WTC11 (cell line): Measurements from ENCODE around the gene COL25A1. TPM values are rescaled to one million over a fixed set of nuclear protein-coding genes. Genes with fewer than 3 reads are reported as not detected.

ENCODE experiments used
- ATAC-seq: fragments of 200-7000 bp; cut with Tn5 transposase; 2 replicates; pipeline ENCODE4 v1.10.0; 2021; ENCODE audit warnings: mild to moderate bottlenecking, moderate library complexity
- CTCF ChIA-PET: fragments of 300-600 bp; sonication (Branson Sonifier 250); formaldehyde crosslinking; loops from one replicate; lab custom pipeline; 2021; ENCODE audit warnings: antibody characterized with exemption; lab: Charles Lee
- POLR2A ChIA-PET: fragments of 350-600 bp; sonication (Branson Sonifier 250); formaldehyde crosslinking; loops from one replicate; lab custom pipeline; 2021; ENCODE audit warnings: antibody characterized with exemption; lab: Charles Lee
- DNase-seq: peaks from one replicate; pipeline ENCODE4 v3.0.0; 2021; ENCODE audit warnings: low spot score
- H3K27ac Mint-ChIP-seq: 2 replicates; pipeline ENCODE4 v1.8.0; 2021; ENCODE audit warnings: mixed read lengths
- H3K27me3 Mint-ChIP-seq: 2 replicates; pipeline ENCODE4 v1.8.0; 2021; ENCODE audit warnings: low read depth, mild to moderate bottlenecking, moderate library complexity, mixed read lengths
- H3K36me3 Mint-ChIP-seq: 2 replicates; pipeline ENCODE4 v1.8.0; 2021; ENCODE audit warnings: mixed read lengths
- H3K4me1 Mint-ChIP-seq: 2 replicates; pipeline ENCODE4 v1.8.0; 2022; ENCODE audit warnings: mixed read lengths
- H3K4me3 Mint-ChIP-seq: 2 replicates; pipeline ENCODE4 v1.8.0; 2021; ENCODE audit warnings: mild to moderate bottlenecking, moderate library complexity, mixed read lengths
- H3K9me3 Mint-ChIP-seq: 2 replicates; pipeline ENCODE4 v1.8.0; 2021; ENCODE audit warnings: mixed read lengths
- ELF4 ChIP-seq: sonication (generic); formaldehyde crosslinking; IDR thresholded peaks from 2 replicates; pipeline ENCODE4 v1.8.1; 2022; ENCODE audit warnings: low read depth, mild to moderate bottlenecking, moderate library complexity, missing genetic modification reagents
- EMX1 ChIP-seq: fragments of 250-450 bp; sonication (Bioruptor Pico); IDR thresholded peaks from 2 replicates; pipeline ENCODE4 v1.8.0; 2021; ENCODE audit warnings: mild to moderate bottlenecking
- GABPB1 ChIP-seq: sonication (generic); formaldehyde crosslinking; IDR thresholded peaks from 2 replicates; pipeline ENCODE4 v1.8.1; 2023; ENCODE audit warnings: mild to moderate bottlenecking, missing genetic modification reagents
- JAZF1 ChIP-seq: fragments of 250-450 bp; sonication (Bioruptor Pico); IDR thresholded peaks from 2 replicates; pipeline ENCODE4 v1.9.0; 2021; ENCODE audit warnings: moderate library complexity, mild to moderate bottlenecking, inconsistent platforms
- OVOL2 ChIP-seq: fragments of 250-450 bp; sonication (Bioruptor Pico); IDR thresholded peaks from 2 replicates; pipeline ENCODE4 v1.9.0; 2021; ENCODE audit warnings: mild to moderate bottlenecking, borderline replicate concordance
- PRRX2 ChIP-seq: fragments of 250-450 bp; sonication (Bioruptor Pico); IDR thresholded peaks from 2 replicates; pipeline ENCODE4 v1.8.0; 2021; ENCODE audit warnings: mild to moderate bottlenecking
- SMAD4 ChIP-seq: sonication (generic); formaldehyde crosslinking; IDR thresholded peaks from 2 replicates; pipeline ENCODE4 v1.8.0; 2022; ENCODE audit warnings: mild to moderate bottlenecking, missing genetic modification reagents
- ZNF263 ChIP-seq: sonication (generic); formaldehyde crosslinking; IDR thresholded peaks from 2 replicates; pipeline ENCODE4 v1.8.1; 2022; ENCODE audit warnings: low read depth, mild to moderate bottlenecking, moderate library complexity, missing genetic modification reagents
- ZNF317 ChIP-seq: sonication (generic); formaldehyde crosslinking; IDR thresholded peaks from 2 replicates; pipeline ENCODE4 v1.8.1; 2023; ENCODE audit warnings: low read depth, mild to moderate bottlenecking, moderate library complexity, missing genetic modification reagents, borderline replicate concordance
- ZNF423 ChIP-seq: fragments of 250-450 bp; sonication (Bioruptor Pico); IDR thresholded peaks from 2 replicates; pipeline ENCODE4 v2.1.2; 2022; ENCODE audit warnings: mild to moderate bottlenecking, moderate library complexity
- ZNF671 ChIP-seq: fragments of 250-450 bp; sonication (Bioruptor Pico); IDR thresholded peaks from 2 replicates; pipeline ENCODE4 v1.8.0; 2021; ENCODE audit warnings: mild to moderate bottlenecking
- total RNA-seq: library from RNA; stranded (reverse); gene quantifications from 3 replicates; pipeline ENCODE4 v1.2.3, GENCODE V29; 2021
- TF ChIP-seq, protein P1 (sequence below): sonication (generic); formaldehyde crosslinking; IDR thresholded peaks from 2 replicates; pipeline ENCODE4 v1.8.1; 2023; ENCODE audit warnings: mild to moderate bottlenecking, missing genetic modification reagents, moderate library complexity
- TF ChIP-seq, protein P2 (sequence below): fragments of 250-450 bp; sonication (Bioruptor Pico); IDR thresholded peaks from 2 replicates; pipeline ENCODE4 v2.1.2; 2022; ENCODE audit warnings: mild to moderate bottlenecking, moderate library complexity
- TF ChIP-seq, protein P3 (sequence below): sonication (generic); formaldehyde crosslinking; IDR thresholded peaks from 2 replicates; pipeline ENCODE4 v1.8.1; 2022; ENCODE audit warnings: mild to moderate bottlenecking, missing genetic modification reagents, moderate library complexity, borderline replicate concordance
- TF ChIP-seq, protein P4 (sequence below): sonication (generic); formaldehyde crosslinking; IDR thresholded peaks from 2 replicates; pipeline ENCODE4 v1.8.1; 2023; ENCODE audit warnings: mild to moderate bottlenecking, missing genetic modification reagents
- TF ChIP-seq, protein P5 (sequence below): sonication (generic); formaldehyde crosslinking; conservative IDR thresholded peaks from 2 replicates; pipeline ENCODE4 v1.8.1; 2022; ENCODE audit warnings: mild to moderate bottlenecking, missing genetic modification reagents
- TF ChIP-seq, protein P6 (sequence below): sonication (generic); formaldehyde crosslinking; IDR thresholded peaks from 2 replicates; pipeline ENCODE4 v1.8.0; 2022; ENCODE audit warnings: mild to moderate bottlenecking, missing genetic modification reagents
- TF ChIP-seq, protein P7 (sequence below): sonication (generic); formaldehyde crosslinking; IDR thresholded peaks from 2 replicates; pipeline ENCODE4 v1.8.0; 2022; ENCODE audit warnings: mild to moderate bottlenecking, missing genetic modification reagents
- TF ChIP-seq, protein P8 (sequence below): sonication (generic); formaldehyde crosslinking; IDR thresholded peaks from 2 replicates; pipeline ENCODE4 v1.8.0; 2022; ENCODE audit warnings: mild to moderate bottlenecking, missing genetic modification reagents
- TF ChIP-seq, protein P9 (sequence below): sonication (generic); formaldehyde crosslinking; conservative IDR thresholded peaks from 2 replicates; pipeline ENCODE4 v1.8.1; 2023; ENCODE audit warnings: mild to moderate bottlenecking, low read depth, missing genetic modification reagents, moderate library complexity
- TF ChIP-seq, protein P10 (sequence below): sonication (generic); formaldehyde crosslinking; IDR thresholded peaks from 2 replicates; pipeline ENCODE4 v1.8.0; 2023; ENCODE audit warnings: missing genetic modification reagents

The COL25A1 gene
- total RNA-seq, 1 experiment from 2014 or later = 6.6 TPM

DNA sequence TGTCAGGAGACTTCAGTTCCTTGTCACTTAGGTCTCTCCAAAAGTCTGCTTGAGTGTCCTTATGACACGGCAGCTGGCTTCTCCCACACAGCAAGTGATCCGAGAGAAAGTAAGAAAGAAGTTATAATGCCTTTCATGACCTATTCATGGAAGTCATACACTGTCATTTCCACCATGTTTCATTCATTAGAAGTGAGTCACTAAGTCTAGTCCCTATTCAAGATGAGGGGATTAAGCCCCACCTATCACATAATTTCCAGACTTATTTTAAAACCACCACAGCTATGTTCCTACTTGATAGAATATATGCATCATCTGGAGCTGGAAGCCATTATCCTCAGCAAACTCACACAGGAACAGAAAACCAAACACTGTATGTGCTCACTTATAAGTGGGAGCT is 25.2 kb upstream of the COL25A1 start:
- ATAC-seq = no peak

DNA sequence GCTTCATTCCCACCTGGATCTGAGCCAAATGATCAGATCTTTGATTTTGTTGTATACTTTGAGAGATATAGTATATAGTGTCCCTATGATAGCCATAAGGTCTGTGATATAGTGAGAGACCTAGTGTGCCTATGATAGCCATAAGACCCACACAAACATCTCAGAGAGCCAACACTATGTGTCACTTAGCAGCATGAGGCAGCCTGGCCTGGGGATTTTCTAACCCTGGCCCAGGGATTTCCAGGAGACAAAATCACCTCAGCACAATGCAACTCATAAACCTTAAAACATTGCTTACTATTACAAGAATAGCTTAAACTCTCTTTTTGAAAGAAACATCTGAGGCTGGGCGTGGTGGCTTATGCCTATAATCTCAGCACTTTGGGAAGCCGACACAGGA is 23.2 kb upstream of the COL25A1 start:
- H3K36me3 Mint-ChIP-seq = peaks cover 37% of the 10 kb centered on the region
- no peaks in the 10 kb centered on the region for H3K27me3 Mint-ChIP-seq
- ChIA-PET CTCF (interaction anchor here (1.2 kb wide), 1 partner anchor 32 kb away, joined by 4 read pairs; no protein-coding TSS in a partner anchor), POLR2A (no interaction called here)
- H3K4me1 Mint-ChIP-seq = no peaks in the 10 kb centered on the region
- H3K27ac Mint-ChIP-seq = no peak overlapping the region
- H3K4me3 Mint-ChIP-seq = no peak overlapping the region
- peaks cover 49% of the 10 kb centered on the region for H3K9me3 Mint-ChIP-seq
- no peak for ATAC-seq
- no peak for DNase-seq
- TF ChIP-seq, protein P1, sequence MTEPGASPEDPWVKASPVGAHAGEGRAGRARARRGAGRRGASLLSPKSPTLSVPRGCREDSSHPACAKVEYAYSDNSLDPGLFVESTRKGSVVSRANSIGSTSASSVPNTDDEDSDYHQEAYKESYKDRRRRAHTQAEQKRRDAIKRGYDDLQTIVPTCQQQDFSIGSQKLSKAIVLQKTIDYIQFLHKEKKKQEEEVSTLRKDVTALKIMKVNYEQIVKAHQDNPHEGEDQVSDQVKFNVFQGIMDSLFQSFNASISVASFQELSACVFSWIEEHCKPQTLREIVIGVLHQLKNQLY (CRISPR knock-in tag) = no peak
- TF ChIP-seq, protein P2, sequence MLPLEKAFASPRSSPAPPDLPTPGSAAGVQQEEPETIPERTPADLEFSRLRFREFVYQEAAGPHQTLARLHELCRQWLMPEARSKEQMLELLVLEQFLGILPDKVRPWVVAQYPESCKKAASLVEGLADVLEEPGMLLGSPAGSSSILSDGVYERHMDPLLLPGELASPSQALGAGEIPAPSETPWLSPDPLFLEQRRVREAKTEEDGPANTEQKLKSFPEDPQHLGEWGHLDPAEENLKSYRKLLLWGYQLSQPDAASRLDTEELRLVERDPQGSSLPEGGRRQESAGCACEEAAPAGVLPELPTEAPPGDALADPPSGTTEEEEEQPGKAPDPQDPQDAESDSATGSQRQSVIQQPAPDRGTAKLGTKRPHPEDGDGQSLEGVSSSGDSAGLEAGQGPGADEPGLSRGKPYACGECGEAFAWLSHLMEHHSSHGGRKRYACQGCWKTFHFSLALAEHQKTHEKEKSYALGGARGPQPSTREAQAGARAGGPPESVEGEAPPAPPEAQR (CRISPR knock-in tag) = no peak
- TF ChIP-seq PRRX2 (CRISPR knock-in tag) = no peak
- TF ChIP-seq ELF4 (CRISPR knock-in tag) = no peak
- TF ChIP-seq, protein P3, sequence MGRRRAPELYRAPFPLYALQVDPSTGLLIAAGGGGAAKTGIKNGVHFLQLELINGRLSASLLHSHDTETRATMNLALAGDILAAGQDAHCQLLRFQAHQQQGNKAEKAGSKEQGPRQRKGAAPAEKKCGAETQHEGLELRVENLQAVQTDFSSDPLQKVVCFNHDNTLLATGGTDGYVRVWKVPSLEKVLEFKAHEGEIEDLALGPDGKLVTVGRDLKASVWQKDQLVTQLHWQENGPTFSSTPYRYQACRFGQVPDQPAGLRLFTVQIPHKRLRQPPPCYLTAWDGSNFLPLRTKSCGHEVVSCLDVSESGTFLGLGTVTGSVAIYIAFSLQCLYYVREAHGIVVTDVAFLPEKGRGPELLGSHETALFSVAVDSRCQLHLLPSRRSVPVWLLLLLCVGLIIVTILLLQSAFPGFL (CRISPR knock-in tag) = no peak
- TF ChIP-seq, protein P4, sequence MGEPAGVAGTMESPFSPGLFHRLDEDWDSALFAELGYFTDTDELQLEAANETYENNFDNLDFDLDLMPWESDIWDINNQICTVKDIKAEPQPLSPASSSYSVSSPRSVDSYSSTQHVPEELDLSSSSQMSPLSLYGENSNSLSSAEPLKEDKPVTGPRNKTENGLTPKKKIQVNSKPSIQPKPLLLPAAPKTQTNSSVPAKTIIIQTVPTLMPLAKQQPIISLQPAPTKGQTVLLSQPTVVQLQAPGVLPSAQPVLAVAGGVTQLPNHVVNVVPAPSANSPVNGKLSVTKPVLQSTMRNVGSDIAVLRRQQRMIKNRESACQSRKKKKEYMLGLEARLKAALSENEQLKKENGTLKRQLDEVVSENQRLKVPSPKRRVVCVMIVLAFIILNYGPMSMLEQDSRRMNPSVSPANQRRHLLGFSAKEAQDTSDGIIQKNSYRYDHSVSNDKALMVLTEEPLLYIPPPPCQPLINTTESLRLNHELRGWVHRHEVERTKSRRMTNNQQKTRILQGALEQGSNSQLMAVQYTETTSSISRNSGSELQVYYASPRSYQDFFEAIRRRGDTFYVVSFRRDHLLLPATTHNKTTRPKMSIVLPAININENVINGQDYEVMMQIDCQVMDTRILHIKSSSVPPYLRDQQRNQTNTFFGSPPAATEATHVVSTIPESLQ (CRISPR knock-in tag) = no peak
- TF ChIP-seq SMAD4 (CRISPR knock-in tag) = no peak
- no peak for TF ChIP-seq EMX1 (CRISPR knock-in tag)
- no peak for TF ChIP-seq ZNF423 (CRISPR knock-in tag)
- TF ChIP-seq, protein P5, sequence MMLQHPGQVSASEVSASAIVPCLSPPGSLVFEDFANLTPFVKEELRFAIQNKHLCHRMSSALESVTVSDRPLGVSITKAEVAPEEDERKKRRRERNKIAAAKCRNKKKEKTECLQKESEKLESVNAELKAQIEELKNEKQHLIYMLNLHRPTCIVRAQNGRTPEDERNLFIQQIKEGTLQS (CRISPR knock-in tag) = no peak
- TF ChIP-seq, protein P6, sequence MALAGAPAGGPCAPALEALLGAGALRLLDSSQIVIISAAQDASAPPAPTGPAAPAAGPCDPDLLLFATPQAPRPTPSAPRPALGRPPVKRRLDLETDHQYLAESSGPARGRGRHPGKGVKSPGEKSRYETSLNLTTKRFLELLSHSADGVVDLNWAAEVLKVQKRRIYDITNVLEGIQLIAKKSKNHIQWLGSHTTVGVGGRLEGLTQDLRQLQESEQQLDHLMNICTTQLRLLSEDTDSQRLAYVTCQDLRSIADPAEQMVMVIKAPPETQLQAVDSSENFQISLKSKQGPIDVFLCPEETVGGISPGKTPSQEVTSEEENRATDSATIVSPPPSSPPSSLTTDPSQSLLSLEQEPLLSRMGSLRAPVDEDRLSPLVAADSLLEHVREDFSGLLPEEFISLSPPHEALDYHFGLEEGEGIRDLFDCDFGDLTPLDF (CRISPR knock-in tag) = no peak
- no peak for TF ChIP-seq ZNF263 (CRISPR knock-in tag)
- no peak for TF ChIP-seq JAZF1
- TF ChIP-seq, protein P7, sequence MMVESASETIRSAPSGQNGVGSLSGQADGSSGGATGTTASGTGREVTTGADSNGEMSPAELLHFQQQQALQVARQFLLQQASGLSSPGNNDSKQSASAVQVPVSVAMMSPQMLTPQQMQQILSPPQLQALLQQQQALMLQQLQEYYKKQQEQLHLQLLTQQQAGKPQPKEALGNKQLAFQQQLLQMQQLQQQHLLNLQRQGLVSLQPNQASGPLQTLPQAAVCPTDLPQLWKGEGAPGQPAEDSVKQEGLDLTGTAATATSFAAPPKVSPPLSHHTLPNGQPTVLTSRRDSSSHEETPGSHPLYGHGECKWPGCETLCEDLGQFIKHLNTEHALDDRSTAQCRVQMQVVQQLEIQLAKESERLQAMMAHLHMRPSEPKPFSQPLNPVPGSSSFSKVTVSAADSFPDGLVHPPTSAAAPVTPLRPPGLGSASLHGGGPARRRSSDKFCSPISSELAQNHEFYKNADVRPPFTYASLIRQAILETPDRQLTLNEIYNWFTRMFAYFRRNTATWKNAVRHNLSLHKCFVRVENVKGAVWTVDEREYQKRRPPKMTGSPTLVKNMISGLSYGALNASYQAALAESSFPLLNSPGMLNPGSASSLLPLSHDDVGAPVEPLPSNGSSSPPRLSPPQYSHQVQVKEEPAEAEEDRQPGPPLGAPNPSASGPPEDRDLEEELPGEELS (CRISPR knock-in tag) = no peak
- TF ChIP-seq, protein P8, sequence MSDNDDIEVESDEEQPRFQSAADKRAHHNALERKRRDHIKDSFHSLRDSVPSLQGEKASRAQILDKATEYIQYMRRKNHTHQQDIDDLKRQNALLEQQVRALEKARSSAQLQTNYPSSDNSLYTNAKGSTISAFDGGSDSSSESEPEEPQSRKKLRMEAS (CRISPR knock-in tag) = no peak

More for the DNA sequence above, 25.2 kb upstream of the COL25A1 start:
- Mint-ChIP-seq H3K27ac (no peak overlapping the region), H3K36me3 (peaks cover 20% of the 10 kb centered on the region), H3K27me3 (no peaks in the 10 kb centered on the region), H3K4me3 (no peak overlapping the region), H3K9me3 (peaks cover 32% of the 10 kb centered on the region), H3K4me1 (no peaks in the 10 kb centered on the region)
- ChIA-PET POLR2A (no interaction called here), CTCF (interaction anchor here (0.6 kb wide), 1 partner anchor 1044 kb away, joined by 4 read pairs; no protein-coding TSS in a partner anchor)
- DNase-seq = no peak
- TF ChIP-seq, protein P9, sequence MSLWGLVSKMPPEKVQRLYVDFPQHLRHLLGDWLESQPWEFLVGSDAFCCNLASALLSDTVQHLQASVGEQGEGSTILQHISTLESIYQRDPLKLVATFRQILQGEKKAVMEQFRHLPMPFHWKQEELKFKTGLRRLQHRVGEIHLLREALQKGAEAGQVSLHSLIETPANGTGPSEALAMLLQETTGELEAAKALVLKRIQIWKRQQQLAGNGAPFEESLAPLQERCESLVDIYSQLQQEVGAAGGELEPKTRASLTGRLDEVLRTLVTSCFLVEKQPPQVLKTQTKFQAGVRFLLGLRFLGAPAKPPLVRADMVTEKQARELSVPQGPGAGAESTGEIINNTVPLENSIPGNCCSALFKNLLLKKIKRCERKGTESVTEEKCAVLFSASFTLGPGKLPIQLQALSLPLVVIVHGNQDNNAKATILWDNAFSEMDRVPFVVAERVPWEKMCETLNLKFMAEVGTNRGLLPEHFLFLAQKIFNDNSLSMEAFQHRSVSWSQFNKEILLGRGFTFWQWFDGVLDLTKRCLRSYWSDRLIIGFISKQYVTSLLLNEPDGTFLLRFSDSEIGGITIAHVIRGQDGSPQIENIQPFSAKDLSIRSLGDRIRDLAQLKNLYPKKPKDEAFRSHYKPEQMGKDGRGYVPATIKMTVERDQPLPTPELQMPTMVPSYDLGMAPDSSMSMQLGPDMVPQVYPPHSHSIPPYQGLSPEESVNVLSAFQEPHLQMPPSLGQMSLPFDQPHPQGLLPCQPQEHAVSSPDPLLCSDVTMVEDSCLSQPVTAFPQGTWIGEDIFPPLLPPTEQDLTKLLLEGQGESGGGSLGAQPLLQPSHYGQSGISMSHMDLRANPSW (CRISPR knock-in tag) = no peak
- TF ChIP-seq GABPB1 (CRISPR knock-in tag) (no peak), ZNF317 (CRISPR knock-in tag) (no peak), ZNF671 (CRISPR knock-in tag) (no peak), OVOL2 (no peak)
- TF ChIP-seq, protein P10, sequence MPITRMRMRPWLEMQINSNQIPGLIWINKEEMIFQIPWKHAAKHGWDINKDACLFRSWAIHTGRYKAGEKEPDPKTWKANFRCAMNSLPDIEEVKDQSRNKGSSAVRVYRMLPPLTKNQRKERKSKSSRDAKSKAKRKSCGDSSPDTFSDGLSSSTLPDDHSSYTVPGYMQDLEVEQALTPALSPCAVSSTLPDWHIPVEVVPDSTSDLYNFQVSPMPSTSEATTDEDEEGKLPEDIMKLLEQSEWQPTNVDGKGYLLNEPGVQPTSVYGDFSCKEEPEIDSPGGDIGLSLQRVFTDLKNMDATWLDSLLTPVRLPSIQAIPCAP (CRISPR knock-in tag) = no peak
- TF ChIP-seq, protein P1 (CRISPR knock-in tag) = no peak
